HEK293 (cell line): ENCODE data around the gene SFSWAP.
"Not testable (repeated sequence)": the region's sequence is repeated elsewhere in the genome, so short reads cannot be mapped to it uniquely, and the experiment has no call there.

Experiments used
- ZBTB1 ChIP-seq: fragments of 450-650 bp; formaldehyde crosslinking; IDR thresholded peaks from 2 replicates; pipeline ENCODE4 v1.5.1; 2016; ENCODE audit warnings: missing biosample characterization, missing genetic modification characterization
- ZNF24 ChIP-seq: fragments of 450-650 bp; formaldehyde crosslinking; IDR thresholded peaks from 2 replicates; pipeline ENCODE4 v1.5.1; 2016; ENCODE audit warnings: missing biosample characterization, missing genetic modification characterization

DNA sequence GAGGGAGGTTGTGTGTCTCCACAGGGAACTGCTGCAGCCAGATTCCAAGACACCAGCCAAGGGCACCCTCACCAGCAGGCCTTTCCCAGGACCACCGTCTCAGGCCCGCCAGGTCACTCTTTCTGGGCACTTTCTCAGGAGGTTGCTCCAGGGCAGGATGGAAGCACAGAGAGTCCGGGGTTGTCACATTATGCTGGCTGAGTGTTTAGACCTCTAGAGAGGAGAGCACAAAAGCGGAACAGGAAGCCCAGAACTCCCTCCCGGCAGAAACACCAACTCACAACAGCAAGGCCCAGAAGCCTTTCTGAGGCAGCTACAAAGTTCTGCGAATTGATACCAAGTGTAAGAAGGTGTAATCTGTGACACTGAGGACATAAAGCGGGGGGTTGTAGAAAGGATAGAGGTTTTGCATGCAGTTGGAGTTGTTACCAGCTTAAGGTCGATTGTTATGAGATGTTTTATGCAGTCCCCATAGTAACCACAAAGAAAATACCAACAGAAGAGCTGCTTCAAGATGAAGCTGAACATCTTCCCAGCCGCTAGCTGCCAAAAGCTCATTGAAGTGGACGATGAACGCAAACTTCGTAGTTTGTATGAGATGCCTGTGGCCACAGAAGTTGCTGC is 43.8 kb upstream of the SFSWAP start:
- not testable (repeated sequence) for TF ChIP-seq ZBTB1, ZNF24 (tag by site-specific recombination)
